ENCODE results near the gene ZNF343. TPM values are rescaled to one million over a fixed set of nuclear protein-coding genes. Genes with fewer than 3 reads are reported as not detected.

The ZNF343 gene
- total and polyA plus RNA-seq, 2 experiments from 2014 or later = 6.5 to 13.0 TPM

DNA sequence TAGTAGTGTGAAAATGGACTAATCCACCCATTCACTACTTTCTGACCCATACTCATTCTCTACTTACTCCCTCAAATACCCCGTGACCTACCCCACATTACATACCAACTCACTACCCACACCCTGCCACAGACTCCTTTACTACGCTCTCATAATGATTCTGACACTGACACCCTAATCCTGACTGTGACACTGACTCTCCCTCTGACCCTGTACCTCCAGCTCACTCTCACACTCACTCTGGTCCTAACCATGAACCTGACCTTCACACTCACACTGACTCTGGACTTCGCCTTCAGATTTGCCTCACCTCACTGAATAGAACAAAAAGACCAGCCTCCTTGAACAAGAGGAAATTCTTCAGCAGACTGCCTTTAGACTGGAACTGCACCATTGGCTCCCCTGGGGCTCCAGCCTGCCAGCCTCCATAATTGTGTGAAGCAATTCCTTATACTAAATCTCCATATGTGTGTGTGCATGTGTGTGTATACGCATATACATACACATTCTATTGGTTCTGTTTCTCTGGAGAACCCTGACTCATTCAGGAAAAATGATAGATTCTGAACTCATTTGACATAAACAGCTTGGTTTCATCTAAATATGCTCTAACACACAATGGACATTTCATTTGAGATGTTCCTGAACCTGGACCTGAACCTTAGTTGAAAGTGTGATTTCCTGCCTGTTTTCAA is 10.5 kb upstream of the ZNF343 start:
- H3K36me3 ChIP-seq = no peaks in the 10 kb centered on the region
- H3K4me3 ChIP-seq = no peak overlapping the region
- no peaks in the 10 kb centered on the region for H3K4me1 ChIP-seq (ENCODE audit: low read depth)
- peak in 1 of 2 donors; percentile 81 for DNase-seq (ENCODE audit: low read depth in 1 of 2, low spot score in 1 of 2)
- no peak for TF ChIP-seq CTCF (IDR thresholded peaks at IDR 0.05; ENCODE audit: low read depth, low read length)
- peaks cover 90% of the 10 kb centered on the region for H3K27me3 ChIP-seq
- H3K27ac ChIP-seq = no peak overlapping the region
- no peaks in the 10 kb centered on the region for H3K9me3 ChIP-seq (ENCODE audit: low read depth)

GRCh38 chr20:2518558-2518957 is 9.8 kb upstream of the ZNF343 start:
- Histone ChIP-seq H3K27me3 (peaks cover 90% of the 10 kb centered on the region), H3K4me1 (ENCODE audit: low read depth) (no peaks in the 10 kb centered on the region), H3K36me3 (no peaks in the 10 kb centered on the region), H3K4me3 (no peak overlapping the region), H3K9me3 (ENCODE audit: low read depth) (no peaks in the 10 kb centered on the region), H3K27ac (no peak overlapping the region)
- TF ChIP-seq CTCF (IDR thresholded peaks at IDR 0.05; ENCODE audit: low read depth, low read length) = no peak
- DNase-seq (ENCODE audit: low read depth in 1 of 2, low spot score in 1 of 2) = no peak

DNA sequence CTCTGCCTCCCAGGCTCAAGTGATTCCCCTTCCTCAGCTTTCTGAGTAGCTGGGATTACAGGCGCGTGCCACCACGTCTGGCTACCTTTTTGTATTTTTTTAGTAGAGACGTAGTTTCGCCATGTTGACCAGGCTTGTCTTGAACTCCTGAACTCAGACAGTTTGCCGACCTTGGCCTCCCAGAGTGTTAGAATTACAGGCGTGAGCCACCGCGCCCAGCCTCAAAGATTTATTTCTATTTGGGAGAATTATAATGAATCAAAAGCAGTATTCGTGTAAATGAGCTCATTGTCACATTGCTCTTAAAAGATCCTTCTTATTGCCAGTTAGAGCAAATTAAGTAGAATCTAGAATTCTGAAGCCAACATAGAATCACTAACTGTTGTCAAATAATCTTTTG is 9.4 kb upstream of the ZNF343 start:
- H3K27ac ChIP-seq = no peak overlapping the region
- H3K27me3 ChIP-seq = peaks cover 90% of the 10 kb centered on the region
- H3K4me3 ChIP-seq = no peak overlapping the region
- no peaks in the 10 kb centered on the region for H3K36me3 ChIP-seq
- DNase-seq (ENCODE audit: low read depth in 1 of 2, low spot score in 1 of 2) = no peak
- no peaks in the 10 kb centered on the region for H3K9me3 ChIP-seq (ENCODE audit: low read depth)
- H3K4me1 ChIP-seq (ENCODE audit: low read depth) = no peaks in the 10 kb centered on the region
- TF ChIP-seq CTCF (IDR thresholded peaks at IDR 0.05; ENCODE audit: low read depth, low read length) = no peak

GRCh38 chr20:2516399-2516798 is 7.7 kb upstream of the ZNF343 start:
- TF ChIP-seq CTCF (IDR thresholded peaks at IDR 0.05; ENCODE audit: low read depth, low read length) = no peak
- H3K27me3 ChIP-seq = peaks cover 92% of the 10 kb centered on the region
- H3K36me3 ChIP-seq = no peaks in the 10 kb centered on the region
- DNase-seq (ENCODE audit: low read depth in 1 of 2, low spot score in 1 of 2) = no peak
- no peaks in the 10 kb centered on the region for H3K4me1 ChIP-seq (ENCODE audit: low read depth)
- no peak overlapping the region for H3K4me3 ChIP-seq
- no peak overlapping the region for H3K27ac ChIP-seq
- no peaks in the 10 kb centered on the region for H3K9me3 ChIP-seq (ENCODE audit: low read depth)

- Histone ChIP-seq H3K4me1 (ENCODE audit: low read depth) (no peaks in the 10 kb centered on the region), H3K27me3 (peaks cover 90% of the 10 kb centered on the region), H3K36me3 (no peaks in the 10 kb centered on the region), H3K9me3 (ENCODE audit: low read depth) (no peaks in the 10 kb centered on the region), H3K4me3 (no peak overlapping the region), H3K27ac (no peak overlapping the region)
- no peak for TF ChIP-seq CTCF (IDR thresholded peaks at IDR 0.05; ENCODE audit: low read depth, low read length)
- DNase-seq (ENCODE audit: low read depth in 1 of 2, low spot score in 1 of 2) = no peak
These were observed 6.5 kb upstream of the ZNF343 start for GRCh38 chr20:2515203-2515602.
